Epidermal melanocyte (primary cell): ENCODE results near the gene GPBP1L1.

Experiments
- DNase-seq: peaks from one replicate; pipeline ENCODE4 v3.0.0; 2011; ENCODE audit warnings: low spot score; ENCODE audit not compliant: insufficient read length

Gene GPBP1L1

GRCh38 chr1:45594412-45594811 is 91.9 kb downstream of the GPBP1L1 start:
- DNase-seq, result no peak

GRCh38 chr1:45589861-45590260 is 96.5 kb downstream of the GPBP1L1 start:
- no peak for DNase-seq

GRCh38 chr1:45586769-45587168 is 99.6 kb downstream of the GPBP1L1 start:
- DNase-seq, result no peak

- DNase-seq, result no peak
Observed at GRCh38 chr1:45585496-45586075, 100.7 kb downstream of the GPBP1L1 start.

- DNase-seq, result no peak
Observed at GRCh38 chr1:45585110-45585426, 101.3 kb downstream of the GPBP1L1 start.

- peak; percentile 79 for DNase-seq
Observed at GRCh38 chr1:45584351-45585109, 101.8 kb downstream of the GPBP1L1 start.

GRCh38 chr1:45583666-45584350 is 102.5 kb downstream of the GPBP1L1 start, which contains the start of gene NASP:
Gene NASP (plus strand): TSS chr1:45584041. CDS start chr1:45584147, 106 bp downstream.
- DNase-seq, result peak; percentile 66

GRCh38 chr1:45583264-45583665 is 103.1 kb downstream of the GPBP1L1 start:
- peak; percentile 96 for DNase-seq
